Measurements from ENCODE around the gene MGAT3. TPM values are rescaled to one million over a fixed set of nuclear protein-coding genes. Genes with fewer than 3 reads are reported as not detected.

MGAT3 gene
- total and polyA plus RNA-seq, 9 of the 15 experiments (the other 6 are each of a cell fraction or from before 2014, with no cell fraction given): 0.10 to 11.5 (median 4.6) TPM

- TF ChIP-seq THAP12 (CRISPR knock-in tag; IDR thresholded peaks at IDR 0.05): no peak
- TF ChIP-seq SREBF1 (IDR thresholded peaks at IDR 0.05; ENCODE audit: borderline replicate concordance, low read depth, low read length): no peak
- TF ChIP-seq ZNF592 (IDR thresholded peaks at IDR 0.05): 0 out of 2 replicates have a peak, but pooled peaks have one; percentile 35
- TF ChIP-seq PBX2 (CRISPR knock-in tag; IDR thresholded peaks at IDR 0.05; ENCODE audit: low read depth): no peak
- 0 out of 2 replicates have a peak, but pooled peaks have one; percentile 6 for TF ChIP-seq PBX2 (tag; conservative IDR thresholded peaks at IDR 0.05; ENCODE audit: low read depth)
Measured at GRCh38 chr22:39496131-39496838, 39.5 kb downstream of the MGAT3 start (continued).
